ENCODE data around the gene SMIM1.
A peak's percentile ranks its signal among the peaks of the same experiment; 100 is the strongest.
"Not testable (repeated sequence)": the region's sequence is repeated elsewhere in the genome, so short reads cannot be mapped to it uniquely, and the experiment has no call there.

The SMIM1 gene

GRCh38 chr1:3789421-3790300 lies 17.1 kb downstream of the SMIM1 start:
- no peak for DNase-seq

- no peak for DNase-seq
Observed at GRCh38 chr1:3790500-3790923, 18.0 kb downstream of the SMIM1 start.

GRCh38 chr1:3790952-3791351 lies 18.4 kb downstream of the SMIM1 start:
- no peak for DNase-seq

GRCh38 chr1:3795453-3796214 lies 23.1 kb downstream of the SMIM1 start:
- peak in 1 of 51 donors; percentile 53 for DNase-seq

- peak; percentile 63 to 96 (median 92) for DNase-seq
Observed at GRCh38 chr1:3796215-3797061, 23.9 kb downstream of the SMIM1 start, which contains the start of gene LRRC47. TSS of gene LRRC47 (minus strand) at chr1:3796498. CDS start at chr1:3796476, 22 bp downstream.

- DNase-seq: no peak
Observed at GRCh38 chr1:3799976-3800685, 27.6 kb downstream of the SMIM1 start.

GRCh38 chr1:3800795-3801194 lies 28.2 kb downstream of the SMIM1 start:
- DNase-seq: not testable (repeated sequence)

GRCh38 chr1:3803905-3804626 lies 31.5 kb downstream of the SMIM1 start:
- no peak for DNase-seq

- not testable (repeated sequence) for DNase-seq
Observed at GRCh38 chr1:3804627-3804944, 32.0 kb downstream of the SMIM1 start.

- no peak for DNase-seq
Observed at GRCh38 chr1:3805038-3805437, 32.5 kb downstream of the SMIM1 start.

- DNase-seq: no peak
Observed at GRCh38 chr1:3807769-3808168, 35.2 kb downstream of the SMIM1 start.

GRCh38 chr1:3809680-3810079 lies 37.1 kb downstream of the SMIM1 start:
- DNase-seq: no peak

- DNase-seq: not testable (repeated sequence)
Observed at GRCh38 chr1:3810149-3810761, 37.7 kb downstream of the SMIM1 start.

- DNase-seq: no peak
Observed at GRCh38 chr1:3811595-3811911, 39.0 kb downstream of the SMIM1 start.

GRCh38 chr1:3814065-3814464 lies 41.5 kb downstream of the SMIM1 start:
- no peak for DNase-seq

GRCh38 chr1:3814771-3815561 lies 42.4 kb downstream of the SMIM1 start:
- DNase-seq: no peak

GRCh38 chr1:3816331-3817137 lies 44.0 kb downstream of the SMIM1 start:
- no peak for DNase-seq

- no peak for DNase-seq
Observed at GRCh38 chr1:3817138-3817740, 44.7 kb downstream of the SMIM1 start.
